Medulla oblongata (tissue), 1 donor: ENCODE data around the gene STK4.

ENCODE experiments used
- DNase-seq: peaks from one replicate; pipeline ENCODE4 v3.0.0-alpha.2; 2015; ENCODE audit errors: extremely low spot score

The STK4 gene

DNA sequence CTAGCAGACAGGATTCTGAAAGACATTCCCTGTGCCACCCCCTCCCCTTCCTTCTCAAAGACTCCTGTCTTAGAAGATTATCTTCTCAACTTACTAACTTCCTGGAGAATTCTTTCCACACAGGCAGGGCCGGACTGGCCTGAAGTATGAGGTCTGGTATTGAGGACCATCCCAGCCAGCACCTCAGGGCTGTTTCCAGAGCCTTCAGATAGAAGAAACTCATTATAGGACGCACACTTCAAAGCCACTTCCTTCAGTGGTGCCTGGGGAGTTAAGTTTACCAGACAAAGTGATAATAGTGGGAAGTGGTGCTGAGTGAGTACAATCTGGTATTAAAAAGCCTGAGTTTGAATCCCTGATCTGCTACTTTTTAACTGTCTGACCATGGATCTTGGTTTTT, 119.0 kb downstream of the STK4 start:
- DNase-seq = no peak

DNA sequence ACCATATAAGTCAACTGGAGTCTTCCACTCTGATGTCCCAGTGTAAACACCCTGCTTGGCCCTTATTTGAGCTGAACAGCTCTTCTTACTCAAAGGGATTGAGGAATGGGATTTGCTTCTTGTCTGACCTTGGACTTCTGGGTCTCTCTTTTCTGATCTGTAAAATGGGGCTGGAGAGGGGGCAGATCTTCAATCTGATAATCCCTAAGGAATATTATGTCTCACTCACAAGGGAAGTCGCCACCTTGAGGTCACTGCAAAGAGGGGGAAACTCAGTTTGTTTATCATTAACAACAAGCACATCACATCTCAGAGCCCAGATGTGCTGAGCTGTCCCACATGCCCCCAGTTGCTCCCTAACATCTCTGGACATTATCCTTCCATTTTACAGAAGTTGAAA, 119.6 kb downstream of the STK4 start:
- DNase-seq = no peak

DNA sequence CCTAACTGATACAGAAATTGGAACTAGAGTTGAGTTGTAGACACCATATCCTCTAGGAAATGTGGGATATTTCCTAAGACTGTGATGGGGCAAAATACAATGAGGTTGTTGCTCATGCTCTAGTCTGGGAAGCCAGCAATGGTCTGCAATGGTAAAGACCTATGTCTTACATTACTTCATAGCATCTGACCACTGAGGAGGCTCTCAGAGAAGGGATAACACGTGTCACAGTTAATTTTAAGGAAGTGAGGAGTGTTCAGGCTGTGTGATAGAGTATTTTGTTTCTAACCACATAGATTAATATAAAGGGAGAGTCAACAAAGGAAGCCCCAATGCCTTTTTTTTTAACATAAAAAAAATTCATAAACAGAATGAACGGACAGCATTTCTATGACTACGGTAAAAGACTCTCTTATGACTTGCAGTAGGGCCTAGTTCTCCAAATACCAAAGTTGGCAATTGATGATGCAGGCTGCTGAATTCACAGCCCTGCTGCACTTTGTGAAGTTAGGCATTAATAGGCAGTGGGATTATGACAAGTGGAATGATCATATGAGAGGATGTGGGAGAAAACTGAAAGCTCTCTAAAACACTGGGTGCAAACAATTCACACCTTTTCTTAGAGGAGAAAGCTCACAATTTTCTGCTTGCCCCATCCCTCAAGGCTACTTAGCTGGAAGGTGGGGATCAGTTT, 120.9 kb downstream of the STK4 start:
- no peak for DNase-seq

DNA sequence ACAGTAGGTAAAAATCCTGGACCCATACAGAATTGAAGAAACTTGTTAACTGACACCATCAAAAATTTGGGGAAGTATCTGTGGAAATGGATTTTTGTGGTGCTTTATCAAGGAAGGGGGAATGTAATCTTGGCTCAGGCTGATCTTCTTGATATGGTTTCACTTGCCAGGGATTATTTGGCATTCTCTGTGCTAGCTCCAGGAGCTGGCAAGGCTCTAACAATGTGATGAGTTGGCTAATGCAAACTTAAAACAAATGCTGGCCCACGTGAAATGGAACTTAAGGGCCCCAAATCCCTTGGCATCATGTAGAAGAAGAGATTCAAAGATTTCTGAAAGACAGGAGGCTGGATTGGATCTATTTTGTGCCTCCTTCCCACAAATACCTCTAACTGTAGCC, 121.5 kb downstream of the STK4 start:
- DNase-seq = peak; percentile 7

DNA sequence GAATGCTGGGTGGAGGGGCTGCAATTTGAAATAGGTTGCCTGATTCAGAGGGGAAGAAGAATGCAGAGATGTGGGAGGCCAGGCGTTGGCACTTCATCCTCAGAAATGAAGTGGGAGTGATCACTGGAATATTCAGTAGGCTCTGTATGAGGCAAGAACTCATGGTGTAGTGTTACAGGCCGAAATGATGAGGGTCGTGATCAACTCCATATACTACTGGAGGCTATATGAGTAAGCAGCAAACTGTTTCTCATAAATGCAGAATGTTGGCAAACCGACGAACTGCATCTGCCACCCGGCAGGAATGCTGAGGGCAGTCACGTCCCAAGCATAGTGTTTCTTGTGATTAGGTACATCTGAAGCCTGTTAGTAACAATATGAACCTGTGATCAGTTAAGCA, 121.9 kb downstream of the STK4 start:
- DNase-seq = no peak

DNA sequence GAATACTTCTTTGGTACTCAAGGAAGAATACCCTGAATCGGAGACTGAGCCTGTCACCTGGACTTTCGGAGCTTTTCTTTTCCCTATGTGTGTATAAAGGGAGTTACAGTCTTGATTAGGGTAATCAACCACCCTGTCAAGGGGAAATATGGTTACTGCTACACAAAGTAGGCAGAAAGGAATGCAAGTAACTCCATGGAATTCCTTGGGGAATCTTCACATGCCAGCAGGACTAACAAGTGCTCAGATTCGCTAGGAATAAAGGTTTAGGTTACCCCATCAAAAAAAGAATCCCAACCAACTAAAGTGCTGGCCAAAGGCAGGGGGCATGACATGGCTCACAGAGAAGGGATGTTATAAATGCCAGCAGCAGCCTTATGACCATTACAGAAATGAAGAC, 124.2 kb downstream of the STK4 start:
- DNase-seq = no peak

DNA sequence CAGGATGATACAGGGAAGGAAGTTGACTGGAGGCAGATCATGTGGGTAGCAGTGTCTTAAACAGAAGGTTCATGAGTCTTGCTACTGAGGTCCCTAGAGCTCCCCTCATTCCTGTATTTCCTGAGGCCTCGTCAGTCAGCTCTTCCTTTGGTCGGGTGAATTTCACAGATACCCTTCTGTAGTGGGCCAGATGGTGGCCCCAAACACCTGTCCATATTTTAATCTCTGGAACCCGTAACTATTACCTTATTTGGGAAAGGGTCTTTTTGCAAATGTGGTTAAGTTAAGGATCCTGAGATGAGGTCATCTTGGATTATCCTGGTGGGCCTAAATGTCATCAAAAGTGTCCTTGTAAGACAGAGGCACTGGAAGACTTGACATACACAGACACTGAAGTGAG, 125.1 kb downstream of the STK4 start:
- DNase-seq = no peak

DNA sequence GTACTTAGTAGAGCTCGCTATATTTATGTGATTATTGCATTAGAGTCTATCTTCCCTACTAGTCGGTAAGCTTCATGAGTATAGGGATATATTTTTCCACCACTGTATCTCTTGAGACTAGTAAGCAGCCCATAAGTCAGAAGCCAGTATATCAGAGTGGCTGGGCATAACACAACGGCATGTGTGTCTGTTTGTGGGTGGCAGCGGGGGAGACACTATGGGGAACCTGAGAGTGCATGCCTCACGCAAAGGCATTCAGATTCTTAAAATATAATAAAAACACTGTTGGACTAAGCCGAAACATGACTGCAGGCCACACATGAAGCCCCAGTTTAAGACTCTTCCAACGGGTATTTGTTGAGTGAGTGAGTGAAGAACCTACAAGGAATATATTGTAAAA, 126.6 kb downstream of the STK4 start:
- no peak for DNase-seq

DNA sequence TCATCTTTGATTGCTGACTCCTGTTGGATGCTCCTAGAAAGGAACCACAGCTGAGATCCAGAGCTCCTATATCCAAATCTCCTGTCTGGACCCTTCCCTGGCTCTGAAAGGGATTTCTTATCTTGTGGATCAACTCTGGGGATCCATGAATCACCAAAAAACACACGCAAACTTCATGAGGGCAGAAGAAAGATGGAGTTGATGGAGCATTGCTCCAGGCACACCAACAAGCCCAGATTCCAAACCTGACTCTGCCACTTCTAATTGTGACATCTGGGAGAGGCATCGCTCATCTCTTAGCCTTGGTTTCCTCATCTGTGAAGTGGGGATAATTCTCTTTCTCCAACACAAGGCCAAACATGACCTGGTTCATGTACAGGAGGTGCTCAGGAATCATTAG, 127.9 kb downstream of the STK4 start:
- DNase-seq = no peak

DNA sequence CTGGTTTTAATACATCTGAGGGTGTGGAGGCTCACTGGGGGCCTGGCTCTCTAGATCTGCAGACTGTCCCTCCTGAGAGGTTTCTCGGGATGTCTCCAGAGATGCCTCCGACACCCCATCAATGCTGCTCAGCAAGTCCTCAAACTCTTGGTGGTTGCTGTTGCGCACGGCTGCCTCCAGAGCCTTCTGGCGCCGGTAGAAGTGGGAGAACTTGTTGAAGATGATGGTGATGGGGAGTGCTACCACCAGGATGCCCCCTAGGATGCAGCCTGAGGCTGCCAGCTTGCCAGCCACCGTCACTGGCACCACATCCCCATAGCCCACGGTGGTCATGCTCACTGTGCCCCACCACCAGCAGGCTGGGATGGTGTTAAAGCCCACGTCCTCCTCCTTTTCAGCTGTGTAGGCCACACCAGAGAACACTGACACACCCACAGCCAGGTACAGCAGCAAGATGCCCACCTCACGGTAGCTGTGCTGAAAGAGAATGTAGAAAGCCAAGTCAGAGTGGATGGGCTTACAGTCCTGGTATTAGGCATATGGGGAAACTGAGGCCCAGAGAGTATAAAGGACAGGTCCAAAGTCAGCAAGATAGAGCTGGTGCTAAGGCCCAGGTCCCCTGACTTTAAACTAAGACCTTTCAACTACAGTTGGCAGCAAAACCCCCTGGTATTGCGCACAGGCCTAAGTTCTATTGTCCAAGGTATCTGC, 128.7 kb downstream of the STK4 start:
- DNase-seq = no peak

DNA sequence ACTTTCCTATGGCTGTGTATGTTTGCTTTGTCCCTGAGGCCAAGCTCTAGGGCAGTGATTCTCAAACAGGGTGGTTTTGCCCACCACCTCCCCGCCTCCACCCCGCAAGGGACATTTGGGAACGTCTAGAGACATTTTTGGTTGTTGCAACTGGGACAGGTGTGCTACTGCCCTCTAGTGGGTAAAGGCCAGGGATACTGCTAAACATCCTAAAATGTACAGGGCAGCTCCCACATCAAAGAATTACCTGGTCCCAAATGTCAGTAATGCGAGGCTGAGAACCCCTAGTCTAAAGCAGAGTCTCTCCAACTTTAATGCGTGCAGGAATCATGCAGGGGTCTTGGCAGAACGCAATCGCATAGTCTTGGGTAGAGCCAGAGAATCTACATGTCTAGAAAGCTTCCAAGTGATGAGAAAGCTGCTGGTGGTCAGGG, 129.5 kb downstream of the STK4 start:
- DNase-seq = peak; percentile 84

DNA sequence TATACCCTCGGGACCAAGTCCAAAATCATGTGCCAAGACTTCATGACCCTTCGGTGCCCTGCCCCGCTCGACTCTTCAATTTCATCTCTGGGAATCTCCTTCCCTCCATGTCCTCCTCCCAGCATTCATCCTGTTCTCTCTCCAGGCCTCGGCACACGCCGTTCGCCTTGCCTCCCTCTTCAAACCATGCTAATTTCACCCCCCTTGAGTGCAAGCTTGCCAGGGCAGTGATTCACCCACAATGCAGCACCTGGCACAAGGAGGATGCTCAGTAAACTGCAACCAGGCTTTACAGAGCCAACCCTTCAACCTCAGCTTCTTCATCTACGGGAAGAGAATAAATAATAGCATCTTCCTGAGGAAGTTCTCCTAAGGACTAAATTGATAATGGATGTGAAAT, 130.5 kb downstream of the STK4 start:
- DNase-seq = no peak

DNA sequence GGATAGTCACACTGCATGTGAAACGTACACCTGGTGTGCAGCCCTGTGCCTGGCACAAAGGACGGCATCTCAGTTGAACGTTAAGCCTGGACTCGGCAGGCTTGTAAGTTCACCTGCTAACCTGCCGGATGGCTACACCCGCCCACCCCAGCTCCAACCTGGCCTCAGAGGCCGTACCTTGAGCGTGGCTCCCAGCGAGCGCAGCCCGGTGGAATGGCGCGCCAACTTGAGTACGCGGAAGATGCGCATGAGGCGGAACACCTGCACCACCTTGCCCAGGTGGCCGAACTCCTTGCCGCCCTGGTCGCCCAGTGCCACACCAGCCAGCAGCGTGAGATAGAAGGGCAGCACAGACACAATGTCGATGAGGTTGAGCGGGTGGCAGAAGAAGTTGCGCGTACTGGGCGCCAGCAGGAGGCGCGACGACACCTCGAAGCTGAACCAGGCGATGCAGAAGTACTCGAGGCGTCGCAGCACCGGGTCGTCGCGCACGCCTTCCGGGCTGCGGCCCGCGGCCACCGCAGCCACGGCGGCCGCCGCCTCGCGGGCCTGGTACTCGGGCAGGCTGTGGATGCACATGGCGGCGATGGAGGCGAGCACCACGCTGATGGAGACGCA, 131.3 kb downstream of the STK4 start:
- DNase-seq = peak; percentile 7

DNA sequence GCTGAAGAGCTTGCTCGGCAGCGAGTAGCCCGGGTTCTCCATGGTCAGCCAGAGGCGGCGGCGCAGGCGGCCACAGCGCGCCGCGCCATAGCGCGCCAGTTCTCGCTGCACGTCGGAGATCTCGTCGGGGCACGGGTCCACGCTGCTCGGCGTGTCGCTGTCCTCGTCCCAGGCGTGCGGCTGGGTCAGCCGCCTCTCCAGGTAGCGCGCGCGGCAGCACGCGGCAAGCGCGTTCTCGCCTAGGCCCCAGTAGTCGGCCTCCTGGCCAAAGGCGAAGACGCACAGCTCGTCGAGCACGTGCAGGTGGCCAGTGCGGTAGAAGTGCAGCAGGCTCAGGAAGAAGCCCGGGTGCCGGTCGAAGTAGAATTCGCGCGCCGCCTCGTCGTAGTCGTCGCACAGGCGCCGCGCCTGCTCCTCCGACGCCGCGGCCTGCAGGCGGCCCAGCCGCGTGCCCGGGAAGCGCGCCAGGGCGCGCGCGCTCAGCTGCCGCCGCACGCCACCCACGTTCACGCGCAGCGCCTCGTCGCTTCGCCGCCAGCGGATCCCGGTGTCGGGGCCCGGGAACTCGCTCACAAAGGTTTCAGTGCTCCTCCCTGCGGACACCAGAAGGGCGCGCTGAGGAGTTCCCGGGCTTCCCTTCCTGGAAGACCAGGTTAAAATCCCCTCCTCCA, 131.9 kb downstream of the STK4 start:
- no peak for DNase-seq

DNA sequence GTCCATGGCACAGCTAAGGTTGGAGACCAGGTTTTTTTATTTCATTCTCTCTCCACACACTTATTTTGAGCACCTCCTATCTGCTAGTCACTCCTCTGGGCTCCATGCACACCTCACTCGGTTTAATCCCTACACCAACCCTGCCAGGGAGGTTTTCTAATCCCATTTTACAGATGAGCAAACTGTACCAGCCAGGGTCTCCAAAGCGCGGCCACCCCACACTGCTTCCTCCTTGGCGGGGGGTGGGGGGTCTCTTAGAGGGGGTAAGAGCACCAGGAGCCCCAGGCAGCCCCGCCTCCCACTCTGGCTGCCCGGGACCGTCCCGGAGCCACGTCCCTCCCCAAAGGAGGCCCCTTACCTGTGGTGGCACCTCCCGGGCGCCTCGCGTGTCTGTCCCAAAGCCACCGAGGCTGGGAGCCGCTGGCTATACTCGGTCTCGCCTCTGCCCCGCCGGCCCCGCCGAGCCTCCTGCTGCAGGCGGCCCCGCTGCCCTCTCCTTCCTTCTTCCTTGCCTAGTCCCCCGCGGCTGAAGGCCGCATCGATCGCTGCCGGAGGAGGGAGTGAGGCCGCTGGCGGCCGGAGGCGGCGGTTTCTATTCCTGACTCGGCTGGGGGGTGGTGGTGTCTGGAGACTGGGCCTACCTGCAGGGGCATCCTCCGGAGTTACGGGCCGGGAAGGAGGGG, 134.4 kb downstream of the STK4 start, which contains the start of gene KCNS1:
KCNS1 (minus strand) TSS at position 565 of the 683 bp plus-strand sequence. CDS start 1,891 bp downstream, outside the sequence.
- DNase-seq = no peak

DNA sequence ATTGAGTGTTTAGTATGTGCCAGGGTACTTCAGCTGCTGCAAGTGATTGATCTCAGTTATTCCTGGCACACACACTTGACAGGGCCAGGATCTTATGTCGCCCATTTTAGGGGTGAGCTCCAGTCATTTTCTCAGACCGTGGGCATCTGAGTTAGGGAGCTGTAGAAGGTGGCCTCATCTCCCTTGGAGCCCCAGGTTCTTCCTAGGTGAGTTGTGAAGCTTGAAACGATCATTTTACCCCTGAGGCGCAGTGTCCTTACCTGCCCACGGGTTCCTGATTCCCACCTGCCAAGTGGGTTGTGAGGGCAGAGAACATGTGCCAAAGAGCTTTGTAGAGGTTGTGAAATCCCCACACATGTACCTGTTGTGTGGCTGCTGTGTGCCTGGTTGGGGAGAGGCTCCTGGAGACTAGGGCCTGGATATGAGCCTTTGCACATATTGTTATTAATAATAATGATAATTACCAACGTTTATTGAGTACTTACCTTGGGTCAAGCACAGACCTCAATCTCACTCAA, 135.1 kb downstream of the STK4 start:
- no peak for DNase-seq

DNA sequence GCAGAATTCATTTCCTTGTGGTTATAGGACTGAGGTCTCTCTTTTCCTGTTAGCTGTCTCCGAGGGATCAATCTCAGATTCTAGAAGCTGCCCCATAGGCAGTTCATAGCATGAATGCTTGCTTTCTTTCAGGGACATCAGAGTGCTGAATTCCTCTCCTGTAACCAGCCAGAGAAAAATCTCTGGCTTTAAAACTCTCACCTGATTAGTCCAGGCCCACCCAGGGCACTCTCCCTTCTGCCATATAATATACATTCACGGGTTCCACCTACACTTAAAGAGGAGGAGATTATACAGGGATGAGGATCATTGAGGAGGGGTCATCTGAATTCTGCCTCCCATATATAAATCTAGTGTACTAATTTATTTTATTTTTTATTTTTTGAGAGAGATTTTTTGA, 136.8 kb downstream of the STK4 start:
- no peak for DNase-seq

DNA sequence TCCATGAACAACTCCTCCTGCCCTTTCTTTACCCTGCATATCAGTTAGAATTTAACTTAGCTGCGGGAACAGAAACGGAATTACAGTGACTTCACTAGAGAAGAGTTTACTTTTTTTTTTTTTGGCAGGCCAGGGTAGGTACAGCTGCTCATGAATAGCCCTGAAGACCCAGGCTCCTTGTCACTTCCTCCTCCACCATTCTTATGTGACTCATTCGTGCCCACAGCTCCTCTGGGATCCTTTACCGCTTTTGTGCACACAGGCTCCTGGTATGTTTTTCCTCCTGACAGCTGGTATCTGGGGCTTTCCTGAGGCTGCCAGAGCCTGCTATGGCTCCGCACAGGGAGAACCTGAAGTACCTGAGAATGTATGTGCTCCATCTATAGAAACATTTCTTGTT, 138.5 kb downstream of the STK4 start:
- no peak for DNase-seq

DNA sequence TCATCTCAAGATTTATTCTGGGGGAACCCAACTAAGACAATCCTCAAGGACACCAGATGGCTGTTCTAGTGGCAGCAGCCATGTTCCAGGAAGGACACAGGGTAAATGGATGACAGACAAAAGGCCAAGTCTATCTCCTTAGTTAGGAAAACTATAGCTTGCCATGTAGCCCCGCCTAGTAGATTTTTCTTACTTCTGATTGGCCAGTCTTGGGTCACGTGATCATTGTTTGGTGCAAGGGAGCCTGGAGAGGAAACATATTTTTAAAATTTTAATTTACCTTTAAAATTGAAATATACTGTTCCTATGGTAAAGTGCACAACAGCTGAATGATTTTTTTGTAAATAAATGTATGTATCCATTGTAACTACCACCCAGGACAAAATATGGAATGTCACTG, 139.0 kb downstream of the STK4 start:
- no peak for DNase-seq

DNA sequence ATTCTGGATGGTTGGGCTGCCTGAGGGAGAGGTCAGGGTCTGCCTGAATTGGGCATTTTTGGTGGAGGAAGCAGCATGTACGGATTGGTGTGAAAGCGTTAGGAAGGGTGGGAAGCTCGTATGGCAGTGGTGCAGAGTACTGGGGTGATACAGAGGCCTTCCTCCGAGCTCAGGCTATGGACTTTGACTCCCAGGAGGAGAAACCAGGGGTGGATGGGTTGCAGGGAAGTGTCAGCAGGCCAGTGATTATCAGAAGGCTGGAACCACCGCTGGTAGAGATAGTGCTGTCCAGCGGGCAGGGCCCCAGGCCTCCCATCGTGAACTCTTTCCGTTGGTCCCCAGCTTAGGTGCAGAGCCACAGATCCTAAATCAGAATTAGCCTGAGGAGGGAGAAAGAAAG, 143.3 kb downstream of the STK4 start:
- no peak for DNase-seq

DNA sequence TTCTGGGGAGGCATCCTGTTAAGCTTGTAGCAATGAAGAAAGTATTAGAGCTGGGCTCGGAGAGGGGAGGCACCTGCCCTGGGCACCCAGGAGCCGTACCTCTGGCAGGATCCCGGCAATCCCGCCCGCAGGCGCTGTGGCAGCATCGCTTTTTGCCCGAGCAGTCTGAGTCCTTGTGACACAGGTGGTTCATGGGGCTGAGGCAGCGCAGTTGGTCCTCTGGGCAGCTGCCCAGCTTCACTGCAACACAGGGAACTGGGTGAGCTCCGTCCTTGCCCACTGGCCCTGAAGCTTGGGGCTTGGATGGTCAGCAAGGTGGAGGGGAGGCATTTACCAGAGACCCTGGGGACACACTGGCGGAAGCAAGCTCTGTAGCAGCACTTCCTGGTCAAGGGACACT, 144.0 kb downstream of the STK4 start:
- DNase-seq = no peak

DNA sequence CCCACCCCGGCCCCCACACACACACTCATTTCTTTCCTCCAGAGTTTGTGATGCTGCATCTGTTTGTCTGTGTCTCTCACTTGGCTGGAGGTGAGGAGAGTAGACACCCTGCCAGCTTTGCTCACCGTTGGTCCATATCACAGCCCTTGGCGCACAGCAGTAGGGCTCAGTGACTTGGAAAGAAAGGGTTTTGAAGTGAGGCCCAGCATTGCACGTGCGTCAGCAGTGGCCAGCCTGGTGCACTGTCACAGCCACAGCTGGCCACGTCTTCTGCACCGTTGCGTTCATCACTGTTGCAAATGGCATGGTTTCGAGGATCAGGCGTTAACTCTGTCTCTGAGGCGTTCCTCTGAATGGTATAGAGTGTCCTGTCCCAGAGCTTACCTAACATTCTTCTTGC, 145.0 kb downstream of the STK4 start:
- DNase-seq = no peak
